ENCODE results near the gene FLNB. TPM values are rescaled to one million over a fixed set of nuclear protein-coding genes. Genes with fewer than 3 reads are reported as not detected.

Gene FLNB
- total and polyA plus RNA-seq, 8 donors, result 38.2 to 204 (median 85.9) TPM

DNA sequence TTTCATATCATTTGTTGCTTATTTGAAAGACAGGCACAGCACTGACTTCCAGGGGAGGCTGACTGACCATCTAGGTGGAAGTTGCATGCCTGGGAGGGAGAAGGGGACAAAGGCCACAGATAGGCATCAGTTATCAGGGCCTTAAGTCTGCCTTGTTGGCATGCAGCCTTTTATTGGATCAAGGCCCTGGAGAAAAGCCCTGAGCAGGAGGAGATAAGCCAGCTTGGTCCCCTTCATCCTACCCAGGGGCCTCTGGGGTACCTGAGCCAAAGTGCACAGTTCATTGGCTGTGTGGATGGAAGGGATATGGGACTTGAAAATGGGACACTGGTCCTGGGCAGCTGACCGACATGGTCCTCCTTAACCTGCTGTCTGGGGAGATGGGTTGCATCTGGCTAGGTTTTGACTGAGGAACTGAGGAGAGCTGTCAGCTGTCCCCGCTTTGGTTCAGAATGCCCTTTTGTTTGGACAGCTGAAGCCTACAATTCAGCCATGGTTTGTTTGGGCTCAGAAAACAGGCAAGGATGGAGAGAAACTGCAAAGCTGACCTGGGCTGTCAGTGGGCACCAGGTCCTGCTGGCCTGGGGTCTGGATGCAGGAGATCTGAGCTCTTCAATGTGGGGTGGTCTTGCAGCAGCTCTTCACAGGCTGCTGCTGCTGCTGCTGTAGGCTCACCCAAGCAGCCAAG is 60.0 kb downstream of the FLNB start:
- H3K36me3 ChIP-seq, result no peaks in the 10 kb centered on the region
- H3K4me3 ChIP-seq, result no peak overlapping the region
- no peaks in the 10 kb centered on the region for H3K27me3 ChIP-seq
- peak in 1 of 2 donors; percentile 75 for DNase-seq
- 29 to 71% (median 48%) methylated on average over 2 of the region's 2 CpGs for WGBS, 5 donors
- H3K4me1 ChIP-seq, result peaks cover 28 to 94% (median 72%) of the 10 kb centered on the region in 4 donors
- peak overlapping the region in 4 of 5 donors; percentile 60 to 80 (median 78) for H3K27ac ChIP-seq
- H3K9me3 ChIP-seq, result no peaks in the 10 kb centered on the region
- TF ChIP-seq POLR2A (IDR thresholded peaks at IDR 0.05) (no peak), POLR2AphosphoS5 (IDR thresholded peaks at IDR 0.05) (peak in 1 of 3 donors; percentile 13)
- intact Hi-C loops (cut with DNase I; ENCODE audit: low total_unique reads), result no loop called here

DNA sequence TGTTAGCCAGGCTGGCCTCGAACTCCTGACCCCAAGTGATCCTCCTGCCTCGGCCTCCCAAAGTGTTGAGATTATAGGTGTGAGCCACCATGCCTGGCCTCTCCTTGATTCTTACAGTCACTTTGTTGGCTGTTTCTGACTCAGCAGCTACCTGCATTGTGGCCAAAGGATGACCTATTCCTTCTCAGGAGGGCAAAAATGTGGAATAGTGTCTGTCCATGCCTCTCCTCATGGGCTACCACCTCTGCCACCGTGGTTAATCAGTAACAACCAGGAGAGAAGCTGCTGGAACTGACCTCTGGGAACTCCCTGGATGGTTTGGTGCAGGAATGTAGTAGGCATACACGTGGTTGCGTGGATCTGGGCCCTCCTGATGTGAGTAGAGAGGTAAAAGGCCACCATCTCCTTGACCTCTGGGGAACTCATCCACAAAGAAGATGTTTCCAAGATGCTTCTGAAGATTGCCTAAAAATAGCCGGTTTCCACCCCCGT is 63.3 kb downstream of the FLNB start:
- no peak for DNase-seq
- H3K4me1 ChIP-seq, result peaks cover 47 to 95% (median 74%) of the 10 kb centered on the region in 4 donors
- H3K27me3 ChIP-seq, result no peaks in the 10 kb centered on the region
- peaks cover 0 to under 1% (median 0%) of the 10 kb centered on the region in 4 donors for H3K36me3 ChIP-seq
- WGBS, 5 donors, result 52 to 66% (median 63%) methylated on average over 7 of the region's 7 CpGs
- TF ChIP-seq POLR2AphosphoS5 (IDR thresholded peaks at IDR 0.05) (no peak), POLR2A (IDR thresholded peaks at IDR 0.05) (no peak), EP300 (IDR thresholded peaks at IDR 0.05) (no peak)
- TF ChIP-seq, protein P1, sequence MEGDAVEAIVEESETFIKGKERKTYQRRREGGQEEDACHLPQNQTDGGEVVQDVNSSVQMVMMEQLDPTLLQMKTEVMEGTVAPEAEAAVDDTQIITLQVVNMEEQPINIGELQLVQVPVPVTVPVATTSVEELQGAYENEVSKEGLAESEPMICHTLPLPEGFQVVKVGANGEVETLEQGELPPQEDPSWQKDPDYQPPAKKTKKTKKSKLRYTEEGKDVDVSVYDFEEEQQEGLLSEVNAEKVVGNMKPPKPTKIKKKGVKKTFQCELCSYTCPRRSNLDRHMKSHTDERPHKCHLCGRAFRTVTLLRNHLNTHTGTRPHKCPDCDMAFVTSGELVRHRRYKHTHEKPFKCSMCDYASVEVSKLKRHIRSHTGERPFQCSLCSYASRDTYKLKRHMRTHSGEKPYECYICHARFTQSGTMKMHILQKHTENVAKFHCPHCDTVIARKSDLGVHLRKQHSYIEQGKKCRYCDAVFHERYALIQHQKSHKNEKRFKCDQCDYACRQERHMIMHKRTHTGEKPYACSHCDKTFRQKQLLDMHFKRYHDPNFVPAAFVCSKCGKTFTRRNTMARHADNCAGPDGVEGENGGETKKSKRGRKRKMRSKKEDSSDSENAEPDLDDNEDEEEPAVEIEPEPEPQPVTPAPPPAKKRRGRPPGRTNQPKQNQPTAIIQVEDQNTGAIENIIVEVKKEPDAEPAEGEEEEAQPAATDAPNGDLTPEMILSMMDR (IDR thresholded peaks at IDR 0.05), result no peak
- intact Hi-C loops (cut with DNase I; ENCODE audit: low total_unique reads), result loop anchor here (10.0 kb wide), 1 partner anchor 47 kb away; no protein-coding TSS in a partner anchor
- peak overlapping the region in 4 of 5 donors; percentile 46 to 78 (median 61) for H3K27ac ChIP-seq
- no peaks in the 10 kb centered on the region for H3K9me3 ChIP-seq
- no peak overlapping the region for H3K4me3 ChIP-seq

DNA sequence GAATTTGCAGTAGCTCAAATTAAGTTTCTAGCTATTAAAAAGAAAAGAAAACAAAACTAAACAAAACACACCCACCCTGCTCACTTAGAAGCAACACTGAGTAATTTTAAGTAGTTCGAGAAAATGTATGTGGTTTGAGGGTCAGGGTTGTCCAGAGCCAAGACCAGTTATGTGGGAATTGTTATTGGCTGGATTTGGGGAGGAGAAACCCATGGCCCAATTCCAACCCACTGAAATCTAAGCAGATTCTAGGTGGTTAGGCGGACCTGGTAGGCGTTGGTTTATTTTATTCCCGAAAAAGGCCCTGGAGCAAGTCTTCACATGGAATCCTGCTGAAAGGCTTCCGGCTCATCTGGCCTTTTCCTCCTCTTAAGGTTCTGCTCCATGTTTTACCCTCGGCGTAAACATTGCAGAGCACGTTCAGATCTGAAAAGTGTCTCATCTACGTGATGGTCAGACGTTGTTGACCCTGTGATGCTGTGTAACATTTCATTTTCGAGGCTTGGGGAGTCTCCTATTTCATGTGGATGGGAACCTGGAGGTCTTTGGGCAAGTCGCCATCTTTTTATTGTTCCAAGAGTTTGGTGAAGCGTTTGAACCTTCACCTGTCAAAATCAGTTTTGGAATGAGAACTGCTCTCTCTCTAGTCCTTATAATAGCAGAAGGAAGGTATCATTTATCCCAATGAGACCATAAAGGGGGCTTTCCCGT is 64.0 kb downstream of the FLNB start:
- Histone ChIP-seq H3K36me3 (peaks cover 0 to 7% (median 5%) of the 10 kb centered on the region in 4 donors), H3K4me1 (peaks cover 47 to 93% (median 67%) of the 10 kb centered on the region in 4 donors), H3K9me3 (no peaks in the 10 kb centered on the region), H3K27me3 (no peaks in the 10 kb centered on the region), H3K4me3 (no peak overlapping the region), H3K27ac (peak overlapping the region in 4 of 5 donors; percentile 46 to 78 (median 61))
- intact Hi-C loops (cut with DNase I; ENCODE audit: low total_unique reads), result loop anchor here (10.0 kb wide), 1 partner anchor 47 kb away; no protein-coding TSS in a partner anchor
- TF ChIP-seq POLR2AphosphoS5 (IDR thresholded peaks at IDR 0.05), result peak in 1 of 3 donors; percentile 23
- TF ChIP-seq POLR2A (IDR thresholded peaks at IDR 0.05), result no peak
- no peak for DNase-seq
- WGBS, 5 donors, result 61 to 83% (median 74%) methylated on average over 14 of the region's 14 CpGs

DNA sequence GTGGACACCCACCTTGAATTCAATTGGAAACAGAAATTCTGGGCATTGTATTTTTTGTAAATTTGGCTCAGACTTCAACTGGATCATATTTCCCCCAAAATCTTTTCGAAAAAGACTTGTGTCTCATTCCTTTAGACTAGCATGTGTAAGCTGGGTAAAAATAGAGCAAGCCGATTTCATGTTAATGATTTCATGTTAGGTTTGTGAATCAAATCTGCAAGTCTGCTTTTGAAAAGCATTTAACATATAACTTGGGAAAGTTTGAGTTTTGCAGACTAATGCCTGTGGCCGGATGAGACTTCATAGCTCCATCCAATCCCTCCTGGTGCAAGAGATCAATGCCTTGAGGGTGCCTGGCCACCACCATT is 64.5 kb downstream of the FLNB start:
- Histone ChIP-seq H3K4me1 (peaks cover 43 to 88% (median 63%) of the 10 kb centered on the region in 4 donors), H3K36me3 (peaks cover 0 to 13% (median 11%) of the 10 kb centered on the region in 4 donors), H3K4me3 (no peak overlapping the region), H3K9me3 (no peaks in the 10 kb centered on the region), H3K27ac (peak overlapping the region in 4 of 5 donors; percentile 46 to 78 (median 65)), H3K27me3 (no peaks in the 10 kb centered on the region)
- TF ChIP-seq EP300 (IDR thresholded peaks at IDR 0.05) (no peak), POLR2A (IDR thresholded peaks at IDR 0.05) (no peak), POLR2AphosphoS5 (IDR thresholded peaks at IDR 0.05) (no peak)
- TF ChIP-seq, protein P1 (IDR thresholded peaks at IDR 0.05), result no peak
- WGBS, 5 donors, result 75 to 90% (median 84%) methylated on average over 3 of the region's 3 CpGs
- intact Hi-C loops (cut with DNase I; ENCODE audit: low total_unique reads), result loop anchor here (10.0 kb wide), 1 partner anchor 48 kb away; no protein-coding TSS in a partner anchor
- no peak for DNase-seq
